SU-DHL-6 (cell line): ENCODE measurements around the gene CALN1.

Source experiments
- EZH2phosphoT487 ChIP-seq: fragments of 200-600 bp; sonication (generic), shearing (Covaris generic); conservative IDR thresholded peaks from 2 replicates; pipeline ENCODE4 v1.6.1; 2018; ENCODE audit warnings: mild to moderate bottlenecking, antibody characterized with exemption, low read length, moderate library complexity, mixed read lengths
- TF ChIP-seq, protein P1 (sequence below): fragments of 200-600 bp; sonication (generic); IDR thresholded peaks from one replicate; pipeline ENCODE4 v1.5.1; 2017; ENCODE audit warnings: antibody characterized with exemption, mild to moderate bottlenecking, low read length, moderate library complexity; ENCODE audit not compliant: insufficient read depth, poor library complexity, severe bottlenecking

DNA sequence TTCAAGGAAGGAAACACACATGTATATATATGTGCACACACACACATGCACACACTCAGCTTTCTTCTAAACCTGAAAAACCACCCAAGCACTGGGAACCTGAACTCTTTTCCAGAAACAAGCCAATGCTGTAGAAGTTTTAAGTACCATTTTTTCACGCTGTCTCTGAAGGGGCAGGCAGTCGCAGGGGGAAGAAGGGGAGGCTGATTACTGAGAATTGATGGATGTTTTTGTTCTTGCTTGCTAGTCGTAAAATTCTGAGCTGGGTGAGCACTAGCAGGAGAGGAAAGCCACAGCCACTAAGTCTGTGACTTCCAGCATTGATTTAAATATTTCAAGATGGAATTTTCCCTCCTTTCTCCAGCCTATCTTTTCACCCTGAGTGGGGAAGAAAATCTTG lies 391.8 kb downstream of the CALN1 start:
- TF ChIP-seq, protein P1, sequence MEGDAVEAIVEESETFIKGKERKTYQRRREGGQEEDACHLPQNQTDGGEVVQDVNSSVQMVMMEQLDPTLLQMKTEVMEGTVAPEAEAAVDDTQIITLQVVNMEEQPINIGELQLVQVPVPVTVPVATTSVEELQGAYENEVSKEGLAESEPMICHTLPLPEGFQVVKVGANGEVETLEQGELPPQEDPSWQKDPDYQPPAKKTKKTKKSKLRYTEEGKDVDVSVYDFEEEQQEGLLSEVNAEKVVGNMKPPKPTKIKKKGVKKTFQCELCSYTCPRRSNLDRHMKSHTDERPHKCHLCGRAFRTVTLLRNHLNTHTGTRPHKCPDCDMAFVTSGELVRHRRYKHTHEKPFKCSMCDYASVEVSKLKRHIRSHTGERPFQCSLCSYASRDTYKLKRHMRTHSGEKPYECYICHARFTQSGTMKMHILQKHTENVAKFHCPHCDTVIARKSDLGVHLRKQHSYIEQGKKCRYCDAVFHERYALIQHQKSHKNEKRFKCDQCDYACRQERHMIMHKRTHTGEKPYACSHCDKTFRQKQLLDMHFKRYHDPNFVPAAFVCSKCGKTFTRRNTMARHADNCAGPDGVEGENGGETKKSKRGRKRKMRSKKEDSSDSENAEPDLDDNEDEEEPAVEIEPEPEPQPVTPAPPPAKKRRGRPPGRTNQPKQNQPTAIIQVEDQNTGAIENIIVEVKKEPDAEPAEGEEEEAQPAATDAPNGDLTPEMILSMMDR = no peak
- no peak for TF ChIP-seq EZH2phosphoT487
